NCI-H1092 treated with DMSO at 0.1 percent for 48 hours (cell line): ENCODE results near the gene TRIM13.
"Not testable (repeated sequence)": the region's sequence is repeated elsewhere in the genome, so short reads cannot be mapped to it uniquely, and the experiment has no call there.

Experiments
- DNase-seq: peaks from one replicate; lab custom pipeline; 2025; lab: John Stamatoyannopoulos, UW

The TRIM13 gene

GRCh38 chr13:49997955-49998354 is 1.1 kb downstream of the TRIM13 start:
- DNase-seq = peak; percentile 18

GRCh38 chr13:49998714-49999624 is 2.1 kb downstream of the TRIM13 start:
- no peak for DNase-seq

- no peak for DNase-seq
These were observed 4.4 kb downstream of the TRIM13 start for GRCh38 chr13:50001287-50001686.

- no peak for DNase-seq
These were observed 9.7 kb downstream of the TRIM13 start for GRCh38 chr13:50006426-50007135.

GRCh38 chr13:50011461-50011860 is 14.6 kb downstream of the TRIM13 start:
- DNase-seq = no peak

- no peak for DNase-seq
These were observed 15.7 kb downstream of the TRIM13 start for GRCh38 chr13:50012396-50013169.

GRCh38 chr13:50014386-50014785 is 17.5 kb downstream of the TRIM13 start:
- DNase-seq = no peak

GRCh38 chr13:50015258-50015657 is 18.4 kb downstream of the TRIM13 start, which contains the start of gene KCNRG:
TSS of gene KCNRG (plus strand) at chr13:50015444. CDS start at chr13:50015494, 50 bp downstream.
- DNase-seq = no peak

GRCh38 chr13:50015750-50016149 is 18.9 kb downstream of the TRIM13 start:
- DNase-seq = no peak

GRCh38 chr13:50016444-50016843 is 19.6 kb downstream of the TRIM13 start:
- DNase-seq = no peak

GRCh38 chr13:50017819-50018218 is 21.0 kb downstream of the TRIM13 start:
- no peak for DNase-seq

GRCh38 chr13:50025436-50025835 is 28.6 kb downstream of the TRIM13 start:
- DNase-seq = no peak

- DNase-seq = no peak
These were observed 30.1 kb downstream of the TRIM13 start for GRCh38 chr13:50026788-50027473.

GRCh38 chr13:50030315-50030714 is 33.5 kb downstream of the TRIM13 start:
- no peak for DNase-seq

GRCh38 chr13:50033725-50034124 is 36.9 kb downstream of the TRIM13 start:
- no peak for DNase-seq

GRCh38 chr13:50037788-50038187 is 40.9 kb downstream of the TRIM13 start:
- no peak for DNase-seq

GRCh38 chr13:50038266-50038665 is 41.4 kb downstream of the TRIM13 start:
- DNase-seq = no peak

GRCh38 chr13:50052478-50052877 is 55.6 kb downstream of the TRIM13 start:
- no peak for DNase-seq

GRCh38 chr13:50053844-50054243 is 57.0 kb downstream of the TRIM13 start:
- no peak for DNase-seq

- DNase-seq = no peak
These were observed 58.6 kb downstream of the TRIM13 start for GRCh38 chr13:50055454-50055853.

- no peak for DNase-seq
These were observed 63.9 kb downstream of the TRIM13 start for GRCh38 chr13:50060718-50061117.

GRCh38 chr13:50062336-50062735 is 65.5 kb downstream of the TRIM13 start:
- not testable (repeated sequence) for DNase-seq
